Heart left ventricle (tissue), 16 donors: ENCODE data around the gene DESI1. TPM values are rescaled to one million over a fixed set of nuclear protein-coding genes. Genes with fewer than 3 reads are reported as not detected.
"Not testable (repeated sequence)": the region's sequence is repeated elsewhere in the genome, so short reads cannot be mapped to it uniquely, and the experiment has no call there.

Source experiments
- ATAC-seq, 4 donors: fragments of 200-7000 bp; cut with Tn5 transposase; one replicate each; pipeline ENCODE4 v1.9.1; 2020 to 2022; ENCODE audit warnings: moderate library complexity in 4 of 4, mild to moderate bottlenecking in 3 of 4, moderate number of reproducible peaks in 1 of 4
- DNase-seq, 5 donors: peaks; one replicate each; pipeline ENCODE4 v3.0.0-alpha.2; 2020
- H3K27ac ChIP-seq, 12 donors: fragments of 200-600 bp; sonication (generic) in 4 of 12; one replicate each; pipeline versions ENCODE4 v1.5.0 to v1.8.0; 2016 to 2022; ENCODE audit warnings: mild to moderate bottlenecking in 2 of 12
- H3K27me3 ChIP-seq, 9 donors: fragments of 200-600 bp; sonication (generic) in 2 of 9; one replicate each; pipeline versions ENCODE4 v1.5.1 to v1.8.0; 2016 to 2022; ENCODE audit warnings: mild to moderate bottlenecking in 3 of 9
- H3K36me3 ChIP-seq, 9 donors: fragments of 200-600 bp; sonication (generic) in 2 of 9; one replicate each; pipeline versions ENCODE4 v1.5.0 to v1.8.0; 2018 to 2022; ENCODE audit warnings: mild to moderate bottlenecking in 2 of 9
- H3K4me1 ChIP-seq, 12 donors: fragments of 200-600 bp; sonication (generic) in 4 of 12; one replicate each; pipeline versions ENCODE4 v1.5.0 to v1.8.0; 2016 to 2022; ENCODE audit warnings: mild to moderate bottlenecking in 3 of 12
- H3K4me3 ChIP-seq, 12 donors: fragments of 200-600 bp; sonication (generic) in 4 of 12; one replicate each; pipeline versions ENCODE4 v1.5.0 to v1.8.0; 2017 to 2022; ENCODE audit warnings: mild to moderate bottlenecking in 9 of 12, moderate library complexity in 4 of 12
- H3K9me3 ChIP-seq, 12 donors: fragments of 200-600 bp; sonication (generic) in 4 of 12; one replicate each; pipeline versions ENCODE4 v1.5.0 to v1.8.0; 2016 to 2022; ENCODE audit warnings: mild to moderate bottlenecking in 1 of 12
- CTCF ChIP-seq, 12 donors: fragments of 200-600 bp; sonication (generic) in 4 of 12; IDR thresholded peaks; one replicate each; pipeline versions ENCODE4 v1.5.0 to v1.8.0; 2018 to 2022; ENCODE audit warnings: antibody characterized with exemption in 12 of 12, mild to moderate bottlenecking in 5 of 12
- POLR2A ChIP-seq, 2 donors: fragments of 450-650 bp; IDR thresholded peaks; one replicate each; pipeline ENCODE4 v1.6.1; 2017; ENCODE audit warnings: antibody characterized with exemption in 2 of 2, mild to moderate bottlenecking in 2 of 2, moderate library complexity in 2 of 2
- WGBS, 4 donors: extraction: QIAGEN DNeasy Blood & Tissue Kit in 2 of 4; methylation state at CpG; one replicate each; pipeline versions ENCODE4 v1.1.5 to v1.1.7; 2013 to 2018; 5-methylcytosine and 5-hydroxymethylcytosine counted together
- intact Hi-C, 10 donors: fragments of 100-400 bp; cut with DNase I; formaldehyde crosslinking; loops; one replicate each; pipeline versions ENCODE4 v1.11.1 to v1.14.2; 2022
- polyA plus RNA-seq, 2 donors: library from polyadenylated mRNA; stranded (reverse); fragments of 200-250 nt; gene quantifications; one replicate each; pipeline ENCODE4 v1.2.3, GENCODE V29; 2013
- total RNA-seq, 9 donors: library from RNA; depleted of rRNA in 2 of 9; stranded (reverse); fragments of >200 nt in 2 of 9; fragmentation: NEBNext Ultra II Directional in 3 of 9; extraction: Animal tissue kit (Norgen Biotek cat#: 25700) in 3 of 9; gene quantifications; one replicate each; pipeline versions ENCODE4 v1.1.0 to v1.2.4, GENCODE V29; 2016 to 2023
- donor health status: ischemic (EF 13 %, LVEDD 7.1; RV severe dilation, severe dysfunction).
- donor health status: healthy with polysubstance abuse.
- donor health status: DM: no; HTN: yes; CAD: no.
- donor health status: DM: no; HTN: no; CAD: no.
- donor health status: ischemic (EF 25% LVEDD 6.9; RV normal size, moderate dysfunction).
- donor health status: ischemic (EF 25% LVEDD 5.7; RV mildly dilated, moderate dysfunction).
- donor health status: healthy.
- donor health status: DM: yes; HTN: yes; CAD: no.
- donor health status: ischemic (EF 35%, LVEDD 5.7; RV mildly dilated, moderate dysfunction).
- donor health status: nonischemic (EF 11% LVEDD 7.7; RV severe dilation, severe dysfunction).
- donor health status: DM: yes; HTN: yes; CAD: no.
- donor health status: PGD.
- donor health status: ischemic (EF 29% LVEDD 5.4; RV normal size, mild dysfunction).
- donor health status: nonischemic (EF 23%, LVEDD 6.1; RV moderate dilation, normal function).

The DESI1 gene
- total and polyA plus RNA-seq, 11 donors, result 24.2 to 51.0 (median 39.8) TPM

GRCh38 chr22:41664490-41664889, 43.6 kb upstream of the DESI1 start:
- H3K27me3 ChIP-seq, result no peaks in the 10 kb centered on the region
- DNase-seq (no peak), ATAC-seq (no peak)
- no peak overlapping the region for H3K27ac ChIP-seq
- peaks cover 0 to 30% (median 8%) of the 10 kb centered on the region in 12 donors for H3K4me1 ChIP-seq
- no peak overlapping the region for H3K4me3 ChIP-seq
- intact Hi-C loops, result no loop called here
- TF ChIP-seq CTCF (IDR thresholded peaks at IDR 0.05), result no peak
- no peak for TF ChIP-seq POLR2A (IDR thresholded peaks at IDR 0.05)
- peaks cover 0 to 61% (median 58%) of the 10 kb centered on the region in 9 donors for H3K36me3 ChIP-seq
- no peaks in the 10 kb centered on the region for H3K9me3 ChIP-seq

GRCh38 chr22:41663594-41663993, 42.8 kb upstream of the DESI1 start:
- WGBS, 4 donors, result 73 to 83% (median 82%) methylated on average over 4 to 9 of the region's 9 CpGs
- ATAC-seq, H3K27ac ChIP-seq: not testable (repeated sequence)

GRCh38 chr22:41661713-41662112, 40.9 kb upstream of the DESI1 start:
- no peak for TF ChIP-seq POLR2A (IDR thresholded peaks at IDR 0.05)
- no peak for TF ChIP-seq CTCF (IDR thresholded peaks at IDR 0.05)
- no peak for ATAC-seq
- 87 to 93% (median 90%) methylated on average over 2 of the region's 2 CpGs for WGBS, 4 donors
- H3K9me3 ChIP-seq, result no peaks in the 10 kb centered on the region
- H3K36me3 ChIP-seq, result peaks cover 0 to 89% (median 86%) of the 10 kb centered on the region in 9 donors
- H3K27ac ChIP-seq, result peak overlapping the region in 8 of 12 donors; percentile 47 to 84 (median 72)
- no peak for DNase-seq
- intact Hi-C loops, result no loop called here
- peaks cover 0 to 20% (median 3%) of the 10 kb centered on the region in 12 donors for H3K4me1 ChIP-seq
- no peak overlapping the region for H3K4me3 ChIP-seq
- H3K27me3 ChIP-seq, result no peaks in the 10 kb centered on the region

More at GRCh38 chr22:41663594-41663993, 42.8 kb upstream of the DESI1 start:
- intact Hi-C loops, DNase-seq, H3K27me3 ChIP-seq, H3K9me3 ChIP-seq, H3K4me3 ChIP-seq: not testable (repeated sequence)
- H3K36me3 ChIP-seq, result peaks cover 0 to 70% (median 67%) of the 10 kb centered on the region in 9 donors
- peaks cover 0 to 30% (median 8%) of the 10 kb centered on the region in 12 donors for H3K4me1 ChIP-seq

GRCh38 chr22:41661088-41661487, 40.2 kb upstream of the DESI1 start:
- ATAC-seq (peak in 1 of 4 donors; percentile 2), DNase-seq (no peak)
- H3K36me3 ChIP-seq, result peaks cover 0 to 95% (median 92%) of the 10 kb centered on the region in 9 donors
- TF ChIP-seq CTCF (IDR thresholded peaks at IDR 0.05), result no peak
- TF ChIP-seq POLR2A (IDR thresholded peaks at IDR 0.05), result no peak
- no peaks in the 10 kb centered on the region for H3K27me3 ChIP-seq
- intact Hi-C loops, result no loop called here
- H3K9me3 ChIP-seq, result no peaks in the 10 kb centered on the region
- 61 to 72% (median 68%) methylated on average over 3 of the region's 3 CpGs for WGBS, 4 donors
- peak overlapping the region in 11 of 12 donors; percentile 6 to 84 (median 69) for H3K27ac ChIP-seq
- H3K4me3 ChIP-seq, result no peak overlapping the region
- peaks cover 0 to 18% (median 0%) of the 10 kb centered on the region in 12 donors for H3K4me1 ChIP-seq

GRCh38 chr22:41660416-41660815, 39.6 kb upstream of the DESI1 start:
- Histone ChIP-seq H3K4me1 (peaks cover 0 to 18% (median 0%) of the 10 kb centered on the region in 12 donors), H3K9me3 (no peaks in the 10 kb centered on the region), H3K36me3 (peaks cover 0 to 100% (median 99%) of the 10 kb centered on the region in 9 donors), H3K4me3 (no peak overlapping the region), H3K27me3 (no peaks in the 10 kb centered on the region), H3K27ac (peak overlapping the region; percentile 42 to 84 (median 68))
- 42 to 57% (median 49%) methylated on average over 3 of the region's 3 CpGs for WGBS, 4 donors
- peak; percentile 89 to 95 (median 93) for ATAC-seq
- peak in 4 of 5 donors; percentile 66 to 83 (median 70) for DNase-seq
- TF ChIP-seq POLR2A (IDR thresholded peaks at IDR 0.05) (no peak), CTCF (IDR thresholded peaks at IDR 0.05) (no peak)
- intact Hi-C loops, result no loop called here
